Stimulated activated CD8-positive, alpha-beta memory T cell treated with anti-CD3 and anti-CD28 coated beads, Interleukin-12 subunit alpha, Interleukin-12 subunit beta, amount 100 ng/mL, for 1 hour (primary cell): Measurements from ENCODE around the gene GAMT.

Experiments used
- DNase-seq: peaks from one replicate; pipeline ENCODE4 v3.0.0-alpha.2; 2020; ENCODE audit warnings: low read depth

Gene GAMT

DNA sequence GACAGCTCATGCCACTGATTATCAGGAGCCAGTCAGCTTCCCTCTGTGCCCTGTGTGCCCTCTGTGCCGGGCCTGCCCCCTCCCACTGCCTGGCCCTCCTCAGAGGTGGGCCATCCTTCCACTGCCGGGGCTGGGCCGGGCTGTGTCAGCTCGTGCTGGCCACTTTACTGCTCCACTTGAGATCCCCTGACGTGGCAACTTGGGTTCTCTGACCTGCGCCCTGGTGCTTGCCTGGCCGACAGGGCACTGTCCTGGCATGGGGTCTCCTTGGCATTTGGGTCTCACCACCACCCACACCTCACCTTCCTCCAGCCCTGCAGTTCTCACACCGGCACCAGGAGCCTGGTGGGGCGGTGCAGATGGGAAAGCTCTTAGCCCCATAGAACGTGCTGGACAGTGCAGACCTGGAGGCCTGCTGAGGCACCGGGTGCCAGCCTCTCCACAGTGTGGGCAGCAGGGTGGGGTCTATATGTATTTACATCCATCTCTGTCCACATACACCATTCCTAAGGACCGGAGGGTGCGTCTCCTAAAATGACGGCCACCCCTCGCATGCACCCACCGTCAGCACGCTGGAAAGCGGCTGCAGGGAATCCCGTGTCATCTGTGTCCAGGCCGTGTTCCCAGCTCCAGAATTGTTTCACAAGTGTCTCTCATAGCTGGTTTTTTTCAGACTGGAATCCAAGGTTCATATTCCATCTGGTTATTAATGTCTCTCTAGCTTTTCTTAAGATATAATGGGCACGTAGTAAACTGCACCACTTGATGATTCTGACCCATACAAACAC, 17.8 kb upstream of the GAMT start:
- no peak for DNase-seq

DNA sequence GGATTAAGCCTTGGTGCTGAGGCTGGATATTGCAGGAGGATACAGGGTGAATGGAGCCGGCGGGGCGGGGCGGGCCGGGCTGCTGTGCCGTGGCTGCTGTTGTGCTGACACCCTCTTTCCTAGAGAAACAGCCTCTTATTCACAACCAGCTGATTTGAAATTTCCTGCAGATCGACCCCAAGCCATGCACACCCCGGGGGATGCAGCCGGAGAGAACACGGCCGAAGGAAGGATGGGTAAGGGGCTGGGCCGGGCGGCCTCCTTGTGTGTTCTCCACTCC, 17.1 kb upstream of the GAMT start:
- no peak for DNase-seq

DNA sequence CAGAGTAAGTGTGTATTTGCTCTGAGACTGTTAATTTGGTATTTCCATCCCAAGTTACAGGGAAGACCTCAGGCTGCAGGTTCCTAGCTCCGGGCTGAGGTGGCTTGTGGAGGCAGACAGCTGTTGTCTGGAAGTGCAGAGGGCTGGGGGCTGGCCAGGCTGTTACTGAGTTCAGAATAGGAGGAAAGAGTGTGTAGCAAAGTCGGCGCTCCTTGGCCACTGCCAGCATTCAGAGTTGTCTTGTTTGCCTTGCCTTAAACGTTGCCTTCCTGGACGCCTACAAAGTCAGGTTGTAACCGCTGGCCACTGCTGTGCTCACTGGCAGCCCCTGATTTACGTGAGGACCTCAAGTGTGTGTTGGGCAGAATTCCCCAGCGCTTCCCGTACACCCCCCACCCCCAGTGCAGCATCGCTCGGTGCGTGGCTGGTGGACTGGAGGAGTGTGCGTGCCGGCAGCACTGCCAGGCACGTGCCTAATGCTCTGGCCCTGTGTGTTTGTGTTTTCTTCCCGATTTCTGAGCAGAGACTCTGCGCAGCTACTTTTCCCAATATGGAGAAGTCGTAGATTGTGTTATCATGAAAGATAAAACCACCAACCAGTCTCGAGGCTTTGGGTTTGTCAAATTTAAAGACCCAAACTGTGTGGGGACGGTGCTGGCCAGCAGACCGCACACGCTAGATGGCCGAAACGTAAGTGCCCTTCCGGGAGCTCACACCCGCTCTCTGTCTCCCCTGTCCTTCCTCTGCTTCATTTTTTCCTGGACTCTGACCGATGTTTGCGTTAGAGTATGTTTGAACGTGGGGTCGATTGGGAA, 16.5 kb upstream of the GAMT start:
- DNase-seq: no peak

DNA sequence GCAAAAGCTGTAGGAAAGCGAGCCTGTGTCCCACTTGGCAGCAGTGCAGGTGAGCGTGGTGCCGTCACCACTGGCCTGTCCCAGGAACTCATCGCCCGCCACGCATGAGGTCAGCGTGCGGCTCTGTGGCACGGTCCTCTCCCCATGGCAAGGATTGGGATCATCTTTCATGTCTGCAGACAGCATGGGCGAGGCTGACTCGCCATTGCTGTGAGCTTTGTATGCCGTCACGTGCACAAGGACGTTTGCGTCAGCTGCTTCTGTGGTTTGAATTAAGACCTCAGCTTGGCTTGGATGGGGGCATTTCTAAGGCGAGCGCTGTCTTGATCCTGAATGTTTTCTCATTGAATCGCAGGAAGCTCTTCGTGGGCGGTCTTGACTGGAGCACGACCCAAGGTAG, 15.8 kb upstream of the GAMT start:
- no peak for DNase-seq

DNA sequence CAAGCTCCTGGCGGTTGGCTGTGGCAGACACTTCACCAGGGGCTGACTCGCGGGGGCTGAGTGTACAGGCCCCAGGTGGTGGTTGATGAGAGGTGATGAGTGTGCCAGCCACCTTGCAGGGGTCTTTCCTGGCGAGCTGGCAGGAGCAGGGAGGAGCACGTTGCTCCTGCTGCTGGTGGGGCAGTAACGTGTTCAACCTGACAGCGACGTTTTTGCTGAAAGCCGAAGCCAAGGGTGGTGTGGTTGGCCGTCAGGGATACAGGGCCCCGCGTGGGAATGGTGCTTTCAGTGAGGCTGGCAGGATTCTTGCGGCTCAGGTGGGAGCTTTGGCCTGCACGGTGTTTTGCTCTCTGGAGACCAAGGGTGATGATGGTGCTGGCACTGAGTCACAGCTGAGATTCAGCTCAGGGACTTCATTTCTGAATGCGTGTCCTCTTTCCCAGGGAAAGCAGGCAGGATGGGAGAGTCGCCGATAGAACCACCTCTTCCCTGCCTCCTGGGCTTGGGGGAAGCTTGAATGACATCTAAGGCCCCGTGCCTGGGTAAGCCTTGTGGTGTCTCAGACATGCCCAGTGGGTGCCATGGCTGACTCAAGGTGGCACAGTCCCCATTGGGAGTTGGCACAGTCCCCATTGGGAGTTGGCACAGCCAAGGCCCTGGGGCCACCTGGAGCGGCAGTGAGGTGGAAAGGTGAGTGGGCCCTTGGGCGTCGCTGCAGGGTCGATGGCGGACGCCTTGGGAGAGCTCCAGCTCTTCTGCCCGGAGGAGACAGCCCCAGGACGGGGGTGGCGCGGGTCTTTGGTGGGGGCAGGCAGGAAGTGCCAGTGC, 14.9 kb upstream of the GAMT start:
- DNase-seq: no peak

DNA sequence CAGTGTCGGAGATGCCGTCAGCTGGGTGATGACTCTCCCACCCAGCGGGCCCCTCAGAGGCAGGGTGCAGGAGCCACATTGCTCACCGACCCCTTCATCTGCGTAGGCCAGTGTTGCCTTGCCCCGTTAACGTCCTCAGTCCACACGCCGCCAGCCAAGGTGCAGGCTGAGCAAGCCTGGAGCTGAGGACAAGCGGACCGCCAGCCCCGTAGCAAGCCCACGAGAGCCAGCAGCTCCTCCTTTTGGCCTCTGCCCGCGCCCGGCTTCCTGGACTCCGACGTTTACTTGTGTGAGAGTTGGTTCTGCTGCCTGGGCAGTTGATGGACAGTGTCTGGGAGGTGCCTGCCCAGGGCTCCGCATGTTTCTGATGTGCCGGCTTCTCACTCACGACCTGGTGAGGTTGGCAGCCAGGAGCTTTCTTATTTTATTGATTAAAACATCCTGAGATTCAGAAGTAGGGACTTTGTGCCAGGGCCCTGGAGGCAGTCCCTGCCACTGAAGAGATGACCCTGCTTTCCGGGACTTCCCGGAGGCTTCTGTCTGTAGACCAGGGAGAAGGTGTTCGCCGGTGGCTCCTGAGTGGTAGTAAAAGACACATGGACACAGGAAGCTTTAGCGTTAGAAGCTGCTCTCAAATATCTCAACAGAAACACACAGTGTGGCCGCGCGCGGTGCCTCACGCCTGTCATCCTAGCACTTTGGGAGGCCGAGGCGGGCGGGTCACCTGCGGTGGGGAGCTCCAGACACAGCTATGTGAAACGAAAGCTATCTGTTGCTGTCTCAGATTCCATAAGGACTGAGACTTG, 11.9 kb upstream of the GAMT start:
- no peak for DNase-seq

DNA sequence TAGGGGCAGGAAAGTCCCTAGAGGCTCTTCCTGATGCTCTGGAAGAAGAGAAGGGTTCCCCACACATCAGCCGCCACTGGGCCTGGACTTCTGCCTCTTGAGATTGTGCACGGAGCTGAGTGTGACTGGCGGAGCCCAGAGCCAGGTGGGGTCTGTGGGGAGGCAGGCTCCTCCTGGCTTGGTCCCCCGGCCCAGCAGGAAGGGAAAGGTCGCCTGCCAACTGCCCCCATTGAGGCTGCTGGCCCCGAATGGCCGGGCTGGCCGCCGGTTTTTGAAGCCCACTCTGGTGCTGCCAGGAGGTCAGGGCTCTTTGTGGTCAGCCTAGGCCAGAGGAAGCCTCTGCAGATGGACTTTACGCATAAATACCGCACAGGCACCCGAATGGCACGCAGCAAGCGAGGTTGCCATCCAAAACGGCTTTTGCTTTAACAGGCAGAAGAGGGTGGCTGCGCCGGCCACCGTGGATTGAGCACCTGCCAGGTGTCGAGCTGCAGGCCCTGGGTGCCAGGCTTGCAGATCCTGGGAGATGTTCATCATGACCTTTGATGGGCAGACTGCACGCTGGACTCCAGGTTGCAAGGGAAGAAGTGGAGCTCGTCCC, 11.1 kb upstream of the GAMT start:
- no peak for DNase-seq

DNA sequence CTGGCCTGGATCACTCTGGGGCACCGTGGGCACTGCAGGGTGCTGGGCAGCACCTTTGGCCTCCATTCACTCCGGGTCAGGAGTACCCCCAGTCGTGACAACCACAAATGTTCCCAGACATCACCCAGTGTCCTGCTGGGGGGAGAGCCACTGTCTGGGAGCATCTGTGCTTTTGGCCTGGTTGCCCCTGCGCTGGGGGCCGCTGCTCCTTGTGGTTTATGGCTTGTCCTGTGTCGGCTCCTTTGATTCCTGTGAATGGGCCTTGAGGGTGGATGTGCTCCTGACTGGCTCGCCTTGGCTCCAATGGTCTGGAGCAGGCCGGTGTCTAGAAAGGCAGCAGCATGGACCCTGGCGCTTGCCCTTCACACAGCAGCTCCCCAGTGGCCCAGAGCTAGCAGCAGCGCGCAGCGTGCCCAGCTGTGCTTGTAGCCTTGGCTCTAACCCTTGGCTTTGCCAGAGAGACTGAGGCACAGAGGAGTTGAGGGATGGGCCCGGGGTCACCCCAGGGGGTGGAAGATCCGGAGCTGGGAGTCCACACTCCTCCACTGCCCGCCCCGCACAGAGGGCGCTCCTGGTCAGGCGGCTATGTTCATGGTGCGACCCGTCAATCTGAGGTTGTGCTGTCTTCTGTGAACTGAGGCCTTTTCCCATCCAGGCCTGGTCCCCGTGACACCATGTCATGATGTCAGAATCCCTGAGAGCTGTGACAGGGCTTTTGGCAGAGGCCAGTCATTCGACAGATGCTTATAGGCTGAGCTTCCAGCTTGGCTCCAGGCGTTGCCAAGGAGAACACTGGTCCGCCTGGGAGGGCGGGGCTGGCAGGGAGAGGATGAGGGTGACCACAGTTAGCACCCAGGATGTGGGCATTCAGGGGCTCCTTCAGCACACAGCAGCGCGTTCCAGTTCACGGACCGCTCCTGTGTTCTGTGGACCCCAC, 10.2 kb upstream of the GAMT start:
- no peak for DNase-seq

DNA sequence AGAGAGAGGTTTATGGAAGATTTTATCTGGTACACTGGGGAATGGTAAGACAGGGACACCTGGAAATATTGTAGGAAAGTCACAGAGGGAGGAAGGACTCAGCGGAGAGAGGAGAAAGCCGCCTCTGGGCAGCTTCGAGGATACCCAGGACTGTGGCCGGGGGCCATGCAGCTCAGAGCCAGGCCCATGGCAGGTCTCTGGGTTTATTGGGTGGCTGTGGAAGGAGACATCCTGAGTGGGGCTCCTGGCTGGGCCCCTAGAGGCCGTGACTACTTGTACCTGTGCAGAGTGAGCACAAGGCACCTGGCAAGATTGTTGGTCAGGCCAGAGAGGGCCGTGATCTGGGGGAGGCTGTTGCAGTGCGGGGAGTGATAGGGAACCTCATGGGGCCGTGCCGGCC, 9.4 kb upstream of the GAMT start:
- DNase-seq: no peak

DNA sequence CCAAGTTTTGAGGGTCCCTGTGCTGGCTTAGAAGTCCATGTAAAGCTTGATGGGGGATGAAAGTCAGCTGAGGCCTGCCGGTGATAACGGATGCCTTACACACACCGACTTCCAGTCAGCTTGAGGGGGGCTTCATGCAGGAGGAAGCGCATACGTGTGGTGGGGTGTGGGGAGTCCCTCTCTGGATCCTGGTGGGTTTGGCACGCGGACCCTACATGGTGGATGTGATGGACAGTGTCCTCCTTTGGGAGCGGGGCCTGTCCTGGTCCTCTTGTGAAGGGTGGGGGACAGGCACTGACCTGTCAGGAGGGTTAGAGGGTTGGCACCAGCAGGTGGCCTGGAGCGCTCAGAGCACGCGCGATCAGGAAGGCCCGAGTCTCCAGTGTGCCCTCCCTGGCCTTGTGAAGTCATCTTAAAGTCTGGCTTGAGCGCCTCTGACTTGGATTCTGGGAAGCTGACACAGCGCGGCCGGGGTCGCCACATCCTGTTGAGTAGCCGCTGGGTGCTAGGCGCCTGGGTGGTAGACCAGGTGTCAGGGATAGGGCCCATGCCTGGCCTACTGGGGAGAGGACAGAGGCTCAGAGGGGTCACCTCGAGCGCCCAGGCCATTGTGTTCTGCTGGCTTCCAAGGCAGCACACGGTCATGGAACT, 8.9 kb upstream of the GAMT start:
- DNase-seq: no peak

DNA sequence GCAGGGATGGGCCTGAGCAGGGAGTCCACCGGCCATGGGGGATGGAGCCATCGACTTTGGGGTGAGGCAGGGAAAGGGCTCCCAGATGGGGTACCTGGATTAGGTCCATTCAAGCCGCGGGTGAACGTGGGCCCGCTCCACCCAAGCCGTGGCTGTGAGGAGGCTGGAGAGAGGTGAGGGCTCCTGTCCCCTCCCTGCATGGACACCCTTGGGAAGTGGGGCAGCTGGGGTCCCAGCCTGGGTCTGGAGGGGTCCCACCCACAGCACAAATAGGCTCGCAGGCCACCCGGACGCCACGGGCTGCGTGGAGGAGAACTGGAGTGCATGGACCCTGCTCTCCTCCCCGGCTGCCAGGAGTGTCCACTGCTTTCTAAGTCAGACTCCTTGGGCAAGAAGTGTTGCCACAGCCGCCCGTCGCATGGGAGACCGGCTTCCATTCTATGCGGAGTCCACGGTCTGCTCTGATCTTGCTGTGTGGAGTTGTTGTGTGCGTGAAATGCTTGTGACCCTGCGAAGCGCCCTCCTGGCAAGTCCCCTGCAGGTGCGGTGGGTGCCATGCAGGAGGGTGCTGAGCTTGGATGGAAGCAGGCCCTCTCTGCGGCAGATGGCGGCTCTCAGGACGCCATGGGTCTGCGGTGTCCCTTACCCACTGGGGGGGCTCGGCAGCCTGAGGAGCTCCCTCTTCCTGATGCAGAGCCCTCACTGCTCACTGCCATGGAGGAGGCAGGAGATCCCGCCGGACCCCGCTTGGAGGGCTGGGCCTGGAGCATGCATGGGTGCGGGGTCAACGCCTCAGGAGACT, 8.1 kb upstream of the GAMT start:
- no peak for DNase-seq

DNA sequence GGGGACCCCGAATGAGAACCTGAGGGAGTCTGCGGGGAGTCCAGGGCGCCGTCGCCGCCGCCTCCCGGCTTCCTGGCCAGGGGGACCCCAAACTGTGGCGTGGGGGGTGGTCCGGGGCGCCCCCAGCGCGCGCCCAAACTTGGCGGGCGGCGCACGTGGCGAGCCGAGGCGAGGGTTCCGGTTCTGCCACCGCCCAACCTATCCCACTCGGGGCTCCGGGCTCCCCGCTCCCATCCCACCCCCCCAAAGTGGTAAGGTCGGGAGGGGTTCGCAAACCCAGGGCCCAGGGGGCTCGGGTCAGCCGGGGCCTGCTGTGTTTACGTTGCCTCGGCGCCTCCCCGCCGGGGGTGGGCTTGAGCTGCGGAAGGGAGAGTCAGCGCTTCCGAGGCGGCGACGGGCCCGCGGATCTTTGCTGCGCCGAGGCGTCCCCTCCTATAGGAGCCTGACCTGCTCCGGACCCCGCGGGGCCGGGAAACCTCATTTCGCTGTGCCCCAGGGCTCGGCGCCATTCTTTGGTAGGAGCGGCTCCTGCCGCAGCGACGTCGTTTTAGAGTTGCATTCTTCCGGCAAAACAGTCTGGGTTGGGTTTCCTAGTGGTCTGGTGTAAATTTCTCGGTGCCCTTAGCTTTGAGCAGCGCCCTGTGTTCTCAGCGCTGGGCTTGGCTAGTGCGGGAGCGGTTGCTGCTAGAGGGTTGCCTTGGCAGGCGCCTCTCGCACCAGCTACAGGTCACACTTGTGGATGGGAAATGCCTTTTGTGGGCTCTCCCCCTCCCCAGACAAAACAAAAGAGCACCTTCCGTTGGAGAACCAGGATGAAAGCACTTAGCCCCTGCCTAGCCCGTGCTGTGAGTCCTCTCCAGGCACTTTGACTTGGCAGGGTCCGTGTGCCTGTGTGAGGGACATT, 7.2 kb upstream of the GAMT start:
- DNase-seq: peak; percentile 31

DNA sequence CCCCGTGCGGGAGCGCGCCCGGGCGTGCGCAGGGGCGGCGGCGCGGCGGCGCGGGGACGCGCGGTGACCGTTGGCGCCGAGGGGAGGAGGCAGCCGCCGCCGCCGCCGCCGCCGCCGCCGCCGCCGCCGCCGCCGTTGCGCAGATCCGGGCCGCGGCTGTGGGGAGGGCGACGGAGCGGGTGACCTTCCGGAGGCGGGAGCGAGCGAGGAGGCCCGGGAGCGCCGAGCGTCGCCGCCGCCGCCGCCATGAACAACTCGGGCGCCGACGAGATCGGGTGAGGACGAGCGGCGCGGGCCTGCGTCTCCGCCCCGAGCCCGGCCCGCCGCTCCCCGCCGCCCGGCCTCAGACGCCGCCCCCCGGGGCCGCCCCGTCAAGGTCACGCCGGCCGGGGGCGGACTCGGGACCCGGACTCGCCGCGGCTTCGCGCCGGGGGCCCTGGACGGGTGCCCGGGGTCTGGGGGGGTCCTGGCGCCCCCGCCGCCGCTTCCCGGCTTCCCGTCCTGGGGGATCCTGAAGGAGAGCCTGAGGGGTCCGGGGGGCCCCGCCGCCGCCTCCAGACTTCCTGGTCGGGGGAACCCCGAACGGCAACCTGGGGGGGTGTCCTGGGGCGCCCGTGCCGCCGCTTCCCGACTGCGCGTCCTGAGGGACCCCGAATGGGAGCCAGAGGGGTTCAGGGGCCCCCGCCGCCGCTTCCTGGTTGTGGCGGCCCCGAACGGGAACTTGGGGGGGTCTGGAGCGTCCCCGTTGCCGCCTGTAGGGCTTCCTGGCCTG, 6.4 kb upstream of the GAMT start, which contains the start of gene DAZAP1:
Gene DAZAP1, plus strand, starts transcription at position 59 of the 772 bp plus-strand sequence. Its CDS starts 188 bp downstream, at position 247.
- no peak for DNase-seq

DNA sequence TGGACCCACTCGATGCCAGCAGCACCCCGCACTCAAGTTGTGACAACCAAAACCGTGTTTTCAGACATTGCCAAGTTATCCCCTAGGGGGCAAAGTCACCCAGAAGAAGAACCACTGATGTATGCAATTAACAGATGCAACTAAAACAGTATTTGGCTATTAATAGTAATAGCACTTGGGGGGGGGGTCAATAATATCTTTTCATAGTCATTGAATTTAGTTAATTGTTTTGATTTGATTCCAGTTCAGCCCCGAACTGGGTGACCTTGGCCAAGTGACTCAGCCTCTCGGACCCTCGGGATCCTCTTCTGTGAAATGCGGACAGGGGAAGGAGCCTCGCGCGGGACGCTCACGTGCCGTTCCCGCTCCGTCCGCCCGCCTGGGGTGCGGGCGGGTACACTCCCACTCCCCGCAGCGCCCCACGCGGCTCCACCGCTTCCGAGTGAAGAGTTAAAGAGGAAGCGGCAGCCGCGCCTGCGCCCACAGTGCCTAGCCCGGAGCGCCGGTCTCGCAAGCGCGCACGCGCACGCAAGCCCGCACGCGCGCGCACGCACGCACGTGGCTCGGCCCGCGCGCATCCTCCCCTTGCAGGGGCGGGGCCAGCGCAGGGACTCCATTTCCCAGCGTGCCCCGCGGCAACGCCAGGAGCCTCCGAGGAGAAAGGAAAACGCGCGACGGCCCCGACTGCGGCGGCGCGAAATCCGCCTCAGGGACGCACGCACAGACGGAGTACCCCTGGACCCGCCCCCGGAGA, 5.6 kb upstream of the GAMT start:
- DNase-seq: peak; percentile 99

DNA sequence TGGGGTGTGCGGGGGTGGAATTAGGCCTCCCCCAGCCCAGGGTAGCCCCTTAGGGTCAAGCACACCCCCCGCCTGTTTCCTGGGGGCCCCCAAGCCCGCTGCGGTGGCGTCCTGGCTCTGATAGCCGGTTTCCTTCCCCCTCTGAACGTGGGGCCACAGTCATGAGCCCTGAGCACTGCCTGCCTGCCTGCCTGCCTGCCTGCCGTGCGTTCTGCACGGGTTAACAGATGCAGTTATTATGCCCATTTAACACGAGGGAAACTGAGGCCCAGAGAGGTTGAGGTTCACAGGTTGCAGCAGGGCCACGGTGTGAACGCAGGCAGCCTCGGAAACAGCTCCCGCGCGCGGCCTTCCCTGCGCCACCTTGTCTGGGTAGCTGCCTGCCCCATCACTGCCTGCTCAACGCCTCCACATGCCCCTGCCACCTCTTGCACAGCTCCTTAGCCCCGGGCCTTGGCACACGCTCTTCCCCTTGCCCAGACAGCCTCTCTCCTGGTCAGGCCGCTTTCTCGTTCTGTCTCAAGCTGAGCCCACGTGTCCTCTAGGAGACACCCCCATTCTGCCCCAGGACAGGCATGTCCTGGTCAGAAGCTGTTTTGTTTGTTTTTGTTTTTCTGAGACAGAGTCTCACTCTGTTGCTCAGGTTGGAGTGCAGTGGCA, 1.2 kb upstream of the GAMT start:
- no peak for DNase-seq

DNA sequence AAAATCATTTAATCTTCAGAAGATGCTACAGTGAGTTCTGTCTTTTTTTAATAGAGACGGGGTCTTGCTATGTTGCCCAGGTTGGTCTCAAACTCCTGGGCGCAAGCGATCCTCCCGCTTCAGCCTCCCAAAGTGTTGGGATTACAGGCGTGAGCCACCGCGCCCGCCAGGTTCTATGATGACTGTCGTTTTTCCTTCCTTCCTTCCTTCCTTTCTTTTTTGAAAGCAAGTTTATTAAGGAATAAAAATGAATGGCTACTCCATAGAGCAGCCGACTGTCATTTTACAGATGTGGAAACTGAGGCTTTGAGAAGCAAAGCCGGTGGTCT, 511 bp upstream of the GAMT start:
- no peak for DNase-seq
